Measurements from ENCODE around the gene ETFA.
A peak's percentile ranks its signal among the peaks of the same experiment; 100 is the strongest.

ETFA gene

GRCh38 chr15:76330080-76330680 is 18.9 kb upstream of the ETFA start:
- peak in 1 of 2 donors; percentile 51 for DNase-seq
- TF ChIP-seq CTCF (IDR thresholded peaks at IDR 0.05) = peak; percentile 53
- Histone ChIP-seq H3K4me1 (no peaks in the 10 kb centered on the region), H3K36me3 (no peaks in the 10 kb centered on the region), H3K27ac (no peak overlapping the region), H3K27me3 (peaks cover 0 to 47% of the 10 kb centered on the region in 2 donors), H3K9me3 (no peaks in the 10 kb centered on the region), H3K4me3 (no peak overlapping the region)
- intact Hi-C loops (cut with DNase I; ENCODE audit: low total_unique reads) = loop anchor here (5.0 kb wide), 1 partner anchor 138 kb away; no protein-coding TSS in a partner anchor

DNA sequence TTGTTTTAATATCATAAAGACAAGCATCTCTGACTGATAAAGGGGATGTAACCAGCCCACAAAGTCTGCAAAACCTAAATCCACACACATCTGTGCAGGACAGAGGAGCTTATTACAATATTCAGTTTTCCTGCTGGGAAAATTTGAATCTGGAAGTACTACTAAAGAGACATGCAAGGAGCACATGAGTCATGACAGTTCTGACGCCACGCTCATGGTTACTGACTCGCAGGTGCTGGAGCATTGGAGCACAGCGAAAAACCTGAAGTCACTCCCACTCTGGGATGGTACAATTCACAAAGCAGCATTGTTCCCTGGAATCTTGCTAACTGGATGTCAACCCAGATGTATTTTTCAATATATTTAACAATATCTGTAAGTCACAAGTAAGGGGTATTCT is 17.7 kb upstream of the ETFA start:
- no peak for DNase-seq
- Histone ChIP-seq H3K4me1 (no peaks in the 10 kb centered on the region), H3K4me3 (no peak overlapping the region), H3K27ac (no peak overlapping the region), H3K27me3 (peaks cover 0 to 41% of the 10 kb centered on the region in 2 donors), H3K36me3 (no peaks in the 10 kb centered on the region), H3K9me3 (no peaks in the 10 kb centered on the region)
- TF ChIP-seq CTCF (IDR thresholded peaks at IDR 0.05) = no peak
- intact Hi-C loops (cut with DNase I; ENCODE audit: low total_unique reads) = no loop called here

- H3K27ac ChIP-seq = no peak overlapping the region
- no peaks in the 10 kb centered on the region for H3K4me1 ChIP-seq
- H3K27me3 ChIP-seq = peaks cover 0 to 42% of the 10 kb centered on the region in 2 donors
- TF ChIP-seq CTCF (IDR thresholded peaks at IDR 0.05) = no peak
- no peaks in the 10 kb centered on the region for H3K36me3 ChIP-seq
- intact Hi-C loops (cut with DNase I; ENCODE audit: low total_unique reads) = no loop called here
- H3K4me3 ChIP-seq = no peak overlapping the region
- no peak for DNase-seq
- H3K9me3 ChIP-seq = no peaks in the 10 kb centered on the region
Observed at GRCh38 chr15:76328106-76328696, 16.9 kb upstream of the ETFA start.

DNA sequence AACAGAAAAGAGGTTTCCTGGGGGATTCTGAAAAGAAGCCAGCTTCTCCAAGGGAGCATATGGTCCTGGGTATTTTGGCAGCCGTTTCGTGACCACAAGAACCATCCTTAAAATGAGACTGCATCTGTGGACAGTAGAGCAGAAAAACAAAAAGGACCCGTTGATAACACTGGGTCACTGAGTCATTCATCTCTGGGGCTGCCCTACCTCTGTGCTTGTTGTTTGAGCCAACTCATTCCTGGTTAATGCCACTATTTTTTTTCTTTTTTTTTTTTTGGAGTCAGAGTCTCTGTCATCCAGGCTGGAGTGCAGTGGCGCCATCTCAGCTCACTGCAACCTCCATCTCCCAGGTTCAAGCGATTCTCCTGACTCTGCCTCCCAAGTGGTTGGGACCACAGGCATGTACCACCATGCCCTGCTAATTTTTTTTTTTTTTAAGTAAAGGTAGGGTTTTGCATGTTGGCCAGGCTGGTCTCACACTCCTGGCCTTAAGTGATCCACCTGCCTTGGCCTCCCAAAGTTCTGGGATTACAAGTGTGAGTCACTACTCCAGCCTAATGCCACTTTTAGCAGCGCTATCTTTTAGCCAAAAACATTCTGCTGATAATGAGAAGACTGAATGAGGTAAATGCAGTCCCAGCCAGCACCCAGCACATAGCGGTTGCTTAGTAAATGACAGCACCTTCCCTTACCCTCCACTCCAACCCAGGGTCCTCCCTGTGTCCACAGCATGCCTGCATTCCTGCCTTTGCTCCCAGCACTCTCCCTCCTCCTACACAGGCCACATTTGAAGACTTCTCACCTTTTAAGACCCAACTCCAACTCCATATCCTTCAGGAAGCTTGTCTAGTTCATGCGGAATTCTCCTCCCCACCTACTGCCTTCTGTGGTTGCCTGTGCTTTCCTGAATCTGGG is 16.2 kb upstream of the ETFA start:
- Histone ChIP-seq H3K4me3 (no peak overlapping the region), H3K27me3 (peaks cover 0 to 42% of the 10 kb centered on the region in 2 donors), H3K9me3 (no peaks in the 10 kb centered on the region), H3K36me3 (no peaks in the 10 kb centered on the region), H3K4me1 (no peaks in the 10 kb centered on the region), H3K27ac (no peak overlapping the region)
- DNase-seq = no peak
- intact Hi-C loops (cut with DNase I; ENCODE audit: low total_unique reads) = no loop called here
- TF ChIP-seq CTCF (IDR thresholded peaks at IDR 0.05) = no peak

- no peaks in the 10 kb centered on the region for H3K4me1 ChIP-seq
- no peak overlapping the region for H3K4me3 ChIP-seq
- intact Hi-C loops (cut with DNase I; ENCODE audit: low total_unique reads) = no loop called here
- H3K27me3 ChIP-seq = peaks cover 0 to 48% of the 10 kb centered on the region in 2 donors
- no peaks in the 10 kb centered on the region for H3K9me3 ChIP-seq
- no peak for TF ChIP-seq CTCF (IDR thresholded peaks at IDR 0.05)
- DNase-seq = no peak
- H3K27ac ChIP-seq = no peak overlapping the region
- H3K36me3 ChIP-seq = no peaks in the 10 kb centered on the region
Observed at GRCh38 chr15:76325704-76326103, 14.4 kb upstream of the ETFA start.
